ENCODE results near the gene RGCC. TPM values are rescaled to one million over a fixed set of nuclear protein-coding genes. Genes with fewer than 3 reads are reported as not detected.

Gene RGCC
- total and polyA plus RNA-seq, 8 donors: 4.6 to 58.3 (median 28.7) TPM

GRCh38 chr13:41514853-41515395 lies 57.6 kb downstream of the RGCC start:
- no peak overlapping the region for H3K27ac ChIP-seq
- H3K27me3 ChIP-seq: no peaks in the 10 kb centered on the region
- H3K4me3 ChIP-seq: no peak overlapping the region
- WGBS, 5 donors: 86 to 93% (median 91%) methylated on average over 7 of the region's 7 CpGs
- no peaks in the 10 kb centered on the region for H3K9me3 ChIP-seq
- H3K4me1 ChIP-seq: no peaks in the 10 kb centered on the region
- intact Hi-C loops (cut with DNase I; ENCODE audit: low total_unique reads): no loop called here
- DNase-seq: no peak
- H3K36me3 ChIP-seq: no peaks in the 10 kb centered on the region
- TF ChIP-seq CTCF (IDR thresholded peaks at IDR 0.05): no peak
- TF ChIP-seq POLR2AphosphoS5 (IDR thresholded peaks at IDR 0.05): no peak
- no peak for TF ChIP-seq POLR2A (IDR thresholded peaks at IDR 0.05)
- TF ChIP-seq EP300 (IDR thresholded peaks at IDR 0.05): no peak

DNA sequence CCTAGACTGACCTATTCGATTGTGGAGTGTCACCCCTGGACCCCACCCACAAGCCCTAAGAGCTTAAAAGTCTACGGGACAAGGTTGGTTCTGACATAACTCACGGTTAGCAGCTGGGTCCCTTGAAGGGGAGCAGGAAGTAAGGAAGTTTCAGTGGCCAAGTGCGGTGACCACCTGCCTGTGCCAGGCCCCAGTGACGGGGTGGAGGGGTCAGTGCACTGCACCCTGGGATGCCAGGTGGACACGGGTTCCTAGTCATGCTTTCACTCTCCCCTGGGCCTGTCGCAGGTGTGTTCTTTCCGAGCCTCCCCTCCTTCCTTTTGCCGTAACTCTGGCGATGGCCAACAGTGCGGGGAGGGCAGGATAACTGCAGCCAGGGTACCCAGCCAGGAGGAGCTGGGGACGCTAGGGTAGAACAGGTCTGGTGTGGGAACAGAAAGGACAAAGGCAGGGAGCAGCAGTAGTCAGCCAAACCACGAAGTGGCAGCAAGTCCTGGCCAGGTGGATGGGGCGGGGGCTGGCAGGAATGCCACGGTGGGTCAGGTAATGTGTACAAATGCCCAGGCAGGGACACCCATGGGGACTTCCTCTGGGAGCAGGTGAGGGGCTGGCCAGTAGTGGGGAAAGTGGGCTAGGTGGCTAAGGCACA lies 58.3 kb downstream of the RGCC start:
- intact Hi-C loops (cut with DNase I; ENCODE audit: low total_unique reads): no loop called here
- H3K27ac ChIP-seq: no peak overlapping the region
- DNase-seq: no peak
- no peaks in the 10 kb centered on the region for H3K4me1 ChIP-seq
- no peaks in the 10 kb centered on the region for H3K9me3 ChIP-seq
- H3K36me3 ChIP-seq: no peaks in the 10 kb centered on the region
- TF ChIP-seq POLR2A (IDR thresholded peaks at IDR 0.05) (no peak), CTCF (IDR thresholded peaks at IDR 0.05) (no peak), EP300 (IDR thresholded peaks at IDR 0.05) (no peak), POLR2AphosphoS5 (IDR thresholded peaks at IDR 0.05) (no peak)
- no peaks in the 10 kb centered on the region for H3K27me3 ChIP-seq
- no peak overlapping the region for H3K4me3 ChIP-seq
- 86 to 91% (median 89%) methylated on average over 12 to 15 of the region's 15 CpGs for WGBS, 5 donors

DNA sequence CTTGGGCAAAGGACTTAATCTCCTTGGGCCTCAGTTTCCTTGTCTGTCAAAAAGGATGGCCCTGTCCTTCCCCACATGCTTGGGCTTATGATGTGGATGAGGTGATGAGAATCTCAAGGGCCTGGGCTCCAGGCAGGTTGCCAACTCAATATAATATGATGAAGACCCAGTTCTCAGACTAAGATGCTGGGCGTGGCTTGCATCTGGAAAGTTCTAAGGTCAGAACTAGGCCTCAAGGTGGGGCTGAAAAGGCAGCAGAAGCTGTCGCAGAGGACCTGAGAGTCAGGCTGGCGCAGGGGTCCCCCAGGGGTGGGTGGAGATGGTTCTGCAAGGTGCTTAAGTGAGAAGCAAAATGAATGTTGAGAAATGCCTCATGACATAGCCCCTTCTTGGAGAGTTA lies 58.8 kb downstream of the RGCC start:
- Histone ChIP-seq H3K4me3 (no peak overlapping the region), H3K27me3 (no peaks in the 10 kb centered on the region), H3K36me3 (no peaks in the 10 kb centered on the region), H3K9me3 (no peaks in the 10 kb centered on the region), H3K4me1 (no peaks in the 10 kb centered on the region), H3K27ac (no peak overlapping the region)
- intact Hi-C loops (cut with DNase I; ENCODE audit: low total_unique reads): no loop called here
- DNase-seq: no peak
- WGBS, 5 donors: 91 to 96% (median 94%) methylated on average over 3 of the region's 3 CpGs
- no peak for TF ChIP-seq CTCF (IDR thresholded peaks at IDR 0.05)
- TF ChIP-seq EP300 (IDR thresholded peaks at IDR 0.05): no peak
- no peak for TF ChIP-seq POLR2AphosphoS5 (IDR thresholded peaks at IDR 0.05)
- no peak for TF ChIP-seq POLR2A (IDR thresholded peaks at IDR 0.05)

DNA sequence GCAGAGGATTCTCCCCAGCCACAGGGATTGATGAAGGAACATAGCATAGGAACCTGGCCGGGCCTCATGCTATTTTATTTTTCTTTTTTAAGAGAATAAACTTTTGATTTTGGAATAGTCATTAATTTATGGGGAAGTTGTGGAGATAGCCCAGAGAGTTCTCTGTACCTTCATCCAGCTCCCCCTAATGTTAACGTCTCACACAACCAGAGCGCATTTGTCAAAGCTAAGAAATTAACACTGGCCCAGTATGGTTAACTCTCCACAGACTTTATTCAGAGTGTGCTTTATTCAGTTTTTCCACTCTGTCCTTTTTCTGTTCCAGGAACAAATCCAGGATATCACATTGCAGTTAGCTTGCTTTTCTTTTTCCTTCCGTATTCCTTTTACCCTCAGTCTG lies 59.4 kb downstream of the RGCC start:
- no peak for TF ChIP-seq EP300 (IDR thresholded peaks at IDR 0.05)
- no peak for TF ChIP-seq POLR2AphosphoS5 (IDR thresholded peaks at IDR 0.05)
- TF ChIP-seq CTCF (IDR thresholded peaks at IDR 0.05): no peak
- TF ChIP-seq POLR2A (IDR thresholded peaks at IDR 0.05): no peak

More for the DNA sequence above, 59.4 kb downstream of the RGCC start:
- 90 to 97% (median 94%) methylated on average over 4 of the region's 4 CpGs for WGBS, 5 donors
- no peaks in the 10 kb centered on the region for H3K27me3 ChIP-seq
- no peak for DNase-seq
- H3K4me1 ChIP-seq: no peaks in the 10 kb centered on the region
- H3K36me3 ChIP-seq: no peaks in the 10 kb centered on the region
- no peaks in the 10 kb centered on the region for H3K9me3 ChIP-seq
- no peak overlapping the region for H3K27ac ChIP-seq
- H3K4me3 ChIP-seq: no peak overlapping the region
- intact Hi-C loops (cut with DNase I; ENCODE audit: low total_unique reads): no loop called here

Measured in stomach (tissue), 9 donors.